WTC11 (cell line): ENCODE data around the gene MEGF9. TPM values are rescaled to one million over a fixed set of nuclear protein-coding genes. Genes with fewer than 3 reads are reported as not detected.

Experiments used
- ATAC-seq: fragments of 200-7000 bp; cut with Tn5 transposase; 2 replicates; pipeline ENCODE4 v1.10.0; 2021; ENCODE audit warnings: mild to moderate bottlenecking, moderate library complexity
- CTCF ChIA-PET: fragments of 300-600 bp; sonication (Branson Sonifier 250); formaldehyde crosslinking; loops from one replicate; lab custom pipeline; 2021; ENCODE audit warnings: antibody characterized with exemption; lab: Charles Lee
- POLR2A ChIA-PET: fragments of 350-600 bp; sonication (Branson Sonifier 250); formaldehyde crosslinking; loops from one replicate; lab custom pipeline; 2021; ENCODE audit warnings: antibody characterized with exemption; lab: Charles Lee
- DNase-seq: peaks from one replicate; pipeline ENCODE4 v3.0.0; 2021; ENCODE audit warnings: low spot score
- H3K27ac Mint-ChIP-seq: 2 replicates; pipeline ENCODE4 v1.8.0; 2021; ENCODE audit warnings: mixed read lengths
- H3K27me3 Mint-ChIP-seq: 2 replicates; pipeline ENCODE4 v1.8.0; 2021; ENCODE audit warnings: low read depth, mild to moderate bottlenecking, moderate library complexity, mixed read lengths
- H3K36me3 Mint-ChIP-seq: 2 replicates; pipeline ENCODE4 v1.8.0; 2021; ENCODE audit warnings: mixed read lengths
- H3K4me1 Mint-ChIP-seq: 2 replicates; pipeline ENCODE4 v1.8.0; 2022; ENCODE audit warnings: mixed read lengths
- H3K4me3 Mint-ChIP-seq: 2 replicates; pipeline ENCODE4 v1.8.0; 2021; ENCODE audit warnings: mild to moderate bottlenecking, moderate library complexity, mixed read lengths
- H3K9me3 Mint-ChIP-seq: 2 replicates; pipeline ENCODE4 v1.8.0; 2021; ENCODE audit warnings: mixed read lengths
- CREM ChIP-seq: sonication (generic); formaldehyde crosslinking; IDR thresholded peaks from 2 replicates; pipeline ENCODE4 v1.8.1; 2022; ENCODE audit warnings: mild to moderate bottlenecking, missing genetic modification reagents, moderate library complexity
- FOXK1 ChIP-seq: sonication (generic); formaldehyde crosslinking; IDR thresholded peaks from 2 replicates; pipeline ENCODE4 v1.8.0; 2022; ENCODE audit warnings: mild to moderate bottlenecking, moderate library complexity, missing genetic modification reagents
- GTF2I ChIP-seq: fragments of 250-450 bp; sonication (Bioruptor Pico); conservative IDR thresholded peaks from 2 replicates; pipeline ENCODE4 v1.4.0; 2021; ENCODE audit warnings: mild to moderate bottlenecking
- MXD4 ChIP-seq: fragments of 250-450 bp; sonication (Bioruptor Pico); IDR thresholded peaks from 2 replicates; pipeline ENCODE4 v1.8.0; 2021; ENCODE audit warnings: mild to moderate bottlenecking, moderate library complexity, borderline replicate concordance
- SMAD4 ChIP-seq: sonication (generic); formaldehyde crosslinking; IDR thresholded peaks from 2 replicates; pipeline ENCODE4 v1.8.0; 2022; ENCODE audit warnings: mild to moderate bottlenecking, missing genetic modification reagents
- ZNF219 ChIP-seq: sonication (generic); formaldehyde crosslinking; IDR thresholded peaks from 2 replicates; pipeline ENCODE4 v1.8.0; 2023; ENCODE audit warnings: missing genetic modification reagents, mild to moderate bottlenecking, borderline replicate concordance
- ZNF263 ChIP-seq: sonication (generic); formaldehyde crosslinking; IDR thresholded peaks from 2 replicates; pipeline ENCODE4 v1.8.1; 2022; ENCODE audit warnings: low read depth, mild to moderate bottlenecking, moderate library complexity, missing genetic modification reagents
- ZNF416 ChIP-seq: fragments of 250-450 bp; sonication (Bioruptor Pico); IDR thresholded peaks from 2 replicates; pipeline ENCODE4 v1.9.0; 2021; ENCODE audit warnings: mild to moderate bottlenecking, inconsistent platforms
- total RNA-seq: library from RNA; stranded (reverse); gene quantifications from 3 replicates; pipeline ENCODE4 v1.2.3, GENCODE V29; 2021
- TF ChIP-seq, protein P1 (sequence below): sonication (generic); formaldehyde crosslinking; IDR thresholded peaks from 2 replicates; pipeline ENCODE4 v1.8.1; 2023; ENCODE audit warnings: mild to moderate bottlenecking, missing genetic modification reagents
- TF ChIP-seq, protein P2 (sequence below): sonication (generic); formaldehyde crosslinking; IDR thresholded peaks from 2 replicates; pipeline ENCODE4 v1.8.0; 2023; ENCODE audit warnings: missing genetic modification reagents, mild to moderate bottlenecking, borderline replicate concordance
- TF ChIP-seq, protein P3 (sequence below): fragments of 250-450 bp; sonication (Bioruptor Pico); IDR thresholded peaks from 2 replicates; pipeline ENCODE4 v1.9.0; 2021; ENCODE audit warnings: mild to moderate bottlenecking
- TF ChIP-seq, protein P4 (sequence below): sonication (generic); formaldehyde crosslinking; IDR thresholded peaks from 2 replicates; pipeline ENCODE4 v1.8.1; 2023; ENCODE audit warnings: mild to moderate bottlenecking, missing genetic modification reagents

The MEGF9 gene
- total RNA-seq, 1 experiment from 2014 or later = 0.92 TPM

DNA sequence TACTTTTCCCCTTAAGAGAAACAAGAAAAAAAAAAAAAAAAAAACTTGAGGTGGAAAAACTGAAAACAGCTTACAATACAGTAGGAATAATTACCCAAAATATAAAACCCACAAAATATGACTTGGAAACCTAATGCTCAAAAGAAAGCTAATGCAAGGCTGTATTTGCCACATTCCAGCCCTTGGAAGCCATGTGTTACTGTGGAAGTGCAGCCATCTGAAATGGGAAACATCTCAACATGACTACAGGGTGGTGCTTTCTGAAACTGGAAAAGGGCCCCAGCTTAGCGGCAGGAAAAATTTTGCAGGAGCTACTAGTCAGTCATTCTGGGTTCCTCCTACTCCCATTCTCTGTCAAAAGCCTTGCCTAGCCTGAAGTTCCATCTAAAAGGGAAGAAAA, 154.7 kb downstream of the MEGF9 start:
- no peak for ATAC-seq
- H3K9me3 Mint-ChIP-seq = no peaks in the 10 kb centered on the region
- H3K4me3 Mint-ChIP-seq = no peak overlapping the region
- no peaks in the 10 kb centered on the region for H3K27me3 Mint-ChIP-seq
- TF ChIP-seq MXD4 (CRISPR knock-in tag) (no peak), GTF2I (CRISPR knock-in tag) (no peak), FOXK1 (no peak), ZNF416 (CRISPR knock-in tag) (no peak), SMAD4 (CRISPR knock-in tag) (no peak), ZNF219 (CRISPR knock-in tag) (no peak), CREM (no peak)
- TF ChIP-seq, protein P1, sequence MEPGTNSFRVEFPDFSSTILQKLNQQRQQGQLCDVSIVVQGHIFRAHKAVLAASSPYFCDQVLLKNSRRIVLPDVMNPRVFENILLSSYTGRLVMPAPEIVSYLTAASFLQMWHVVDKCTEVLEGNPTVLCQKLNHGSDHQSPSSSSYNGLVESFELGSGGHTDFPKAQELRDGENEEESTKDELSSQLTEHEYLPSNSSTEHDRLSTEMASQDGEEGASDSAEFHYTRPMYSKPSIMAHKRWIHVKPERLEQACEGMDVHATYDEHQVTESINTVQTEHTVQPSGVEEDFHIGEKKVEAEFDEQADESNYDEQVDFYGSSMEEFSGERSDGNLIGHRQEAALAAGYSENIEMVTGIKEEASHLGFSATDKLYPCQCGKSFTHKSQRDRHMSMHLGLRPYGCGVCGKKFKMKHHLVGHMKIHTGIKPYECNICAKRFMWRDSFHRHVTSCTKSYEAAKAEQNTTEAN (CRISPR knock-in tag) = no peak
- TF ChIP-seq, protein P2, sequence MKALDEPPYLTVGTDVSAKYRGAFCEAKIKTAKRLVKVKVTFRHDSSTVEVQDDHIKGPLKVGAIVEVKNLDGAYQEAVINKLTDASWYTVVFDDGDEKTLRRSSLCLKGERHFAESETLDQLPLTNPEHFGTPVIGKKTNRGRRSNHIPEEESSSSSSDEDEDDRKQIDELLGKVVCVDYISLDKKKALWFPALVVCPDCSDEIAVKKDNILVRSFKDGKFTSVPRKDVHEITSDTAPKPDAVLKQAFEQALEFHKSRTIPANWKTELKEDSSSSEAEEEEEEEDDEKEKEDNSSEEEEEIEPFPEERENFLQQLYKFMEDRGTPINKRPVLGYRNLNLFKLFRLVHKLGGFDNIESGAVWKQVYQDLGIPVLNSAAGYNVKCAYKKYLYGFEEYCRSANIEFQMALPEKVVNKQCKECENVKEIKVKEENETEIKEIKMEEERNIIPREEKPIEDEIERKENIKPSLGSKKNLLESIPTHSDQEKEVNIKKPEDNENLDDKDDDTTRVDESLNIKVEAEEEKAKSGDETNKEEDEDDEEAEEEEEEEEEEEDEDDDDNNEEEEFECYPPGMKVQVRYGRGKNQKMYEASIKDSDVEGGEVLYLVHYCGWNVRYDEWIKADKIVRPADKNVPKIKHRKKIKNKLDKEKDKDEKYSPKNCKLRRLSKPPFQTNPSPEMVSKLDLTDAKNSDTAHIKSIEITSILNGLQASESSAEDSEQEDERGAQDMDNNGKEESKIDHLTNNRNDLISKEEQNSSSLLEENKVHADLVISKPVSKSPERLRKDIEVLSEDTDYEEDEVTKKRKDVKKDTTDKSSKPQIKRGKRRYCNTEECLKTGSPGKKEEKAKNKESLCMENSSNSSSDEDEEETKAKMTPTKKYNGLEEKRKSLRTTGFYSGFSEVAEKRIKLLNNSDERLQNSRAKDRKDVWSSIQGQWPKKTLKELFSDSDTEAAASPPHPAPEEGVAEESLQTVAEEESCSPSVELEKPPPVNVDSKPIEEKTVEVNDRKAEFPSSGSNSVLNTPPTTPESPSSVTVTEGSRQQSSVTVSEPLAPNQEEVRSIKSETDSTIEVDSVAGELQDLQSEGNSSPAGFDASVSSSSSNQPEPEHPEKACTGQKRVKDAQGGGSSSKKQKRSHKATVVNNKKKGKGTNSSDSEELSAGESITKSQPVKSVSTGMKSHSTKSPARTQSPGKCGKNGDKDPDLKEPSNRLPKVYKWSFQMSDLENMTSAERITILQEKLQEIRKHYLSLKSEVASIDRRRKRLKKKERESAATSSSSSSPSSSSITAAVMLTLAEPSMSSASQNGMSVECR (CRISPR knock-in tag) = no peak
- TF ChIP-seq, protein P3, sequence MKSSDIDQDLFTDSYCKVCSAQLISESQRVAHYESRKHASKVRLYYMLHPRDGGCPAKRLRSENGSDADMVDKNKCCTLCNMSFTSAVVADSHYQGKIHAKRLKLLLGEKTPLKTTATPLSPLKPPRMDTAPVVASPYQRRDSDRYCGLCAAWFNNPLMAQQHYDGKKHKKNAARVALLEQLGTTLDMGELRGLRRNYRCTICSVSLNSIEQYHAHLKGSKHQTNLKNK (CRISPR knock-in tag) = no peak
- TF ChIP-seq, all 79 proteins: peak for 0
- Mint-ChIP-seq H3K27ac (peak overlapping the region; percentile 8; the same call in 1 of the 2 replicates), H3K36me3 (peaks cover 16% of the 10 kb centered on the region), H3K4me1 (no peaks in the 10 kb centered on the region)
- POLR2A ChIA-PET = interaction anchor here (0.6 to 0.7 kb wide), 3 partner anchors 46 to 1394 kb away, joined by 3 to 4 read pairs (median 4); no protein-coding TSS in a partner anchor
- DNase-seq = no peak
- CTCF ChIA-PET = interaction anchor here (1.2 kb wide), 1 partner anchor 10 kb away, joined by 4 read pairs; no protein-coding TSS in a partner anchor

DNA sequence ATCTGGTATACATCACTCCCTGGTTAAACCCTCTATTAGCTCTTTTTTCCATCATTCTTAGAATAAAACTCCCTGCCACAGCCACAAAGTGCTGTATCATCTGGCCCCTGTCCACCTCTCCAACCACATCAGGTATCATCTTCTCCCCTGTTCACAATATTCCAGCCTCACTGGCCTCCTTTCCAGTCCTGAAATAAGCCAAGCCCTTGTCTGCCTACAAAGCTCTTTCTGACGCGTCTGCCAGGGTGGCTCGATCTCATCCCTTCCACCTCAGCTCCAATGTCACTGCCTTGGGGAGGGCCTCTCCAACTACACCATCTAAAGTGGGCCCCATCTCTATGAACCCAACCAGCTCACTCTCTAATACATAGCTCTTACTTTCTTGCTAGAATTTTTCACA, 155.8 kb downstream of the MEGF9 start:
- Mint-ChIP-seq H3K27me3 (no peaks in the 10 kb centered on the region), H3K9me3 (no peaks in the 10 kb centered on the region), H3K4me3 (no peak overlapping the region)
- ATAC-seq = no peak
- POLR2A ChIA-PET = interaction anchor here (0.5 kb wide), 1 partner anchor 21 kb away, joined by 3 read pairs; no protein-coding TSS in a partner anchor
- TF ChIP-seq ZNF263 (CRISPR knock-in tag) = no peak
- TF ChIP-seq, all 79 proteins: peak for 0
- Mint-ChIP-seq H3K4me1 (no peaks in the 10 kb centered on the region), H3K27ac (no peak overlapping the region), H3K36me3 (peaks cover 16% of the 10 kb centered on the region)
- no peak for DNase-seq
- CTCF ChIA-PET = no interaction called here

DNA sequence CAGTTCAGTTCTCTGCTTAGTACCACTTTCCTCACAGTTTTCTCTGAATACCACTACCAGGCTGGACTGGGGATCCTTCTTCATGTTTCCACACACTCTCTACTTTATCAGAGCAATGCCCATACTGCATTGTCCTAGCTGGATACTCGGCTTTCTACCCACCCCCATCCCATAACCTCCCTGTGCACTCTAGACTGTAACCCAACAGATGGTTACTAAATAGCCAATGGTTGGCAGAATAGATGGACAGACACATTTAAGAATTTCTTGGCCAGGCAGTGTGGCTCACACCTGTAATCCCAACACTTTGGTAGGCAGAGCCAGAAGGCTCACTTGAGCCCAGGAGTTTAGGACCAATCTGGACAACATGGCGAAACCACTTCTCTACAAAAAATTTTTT, 157.1 kb downstream of the MEGF9 start:
- H3K36me3 Mint-ChIP-seq = peaks cover 16% of the 10 kb centered on the region
- TF ChIP-seq, protein P4, sequence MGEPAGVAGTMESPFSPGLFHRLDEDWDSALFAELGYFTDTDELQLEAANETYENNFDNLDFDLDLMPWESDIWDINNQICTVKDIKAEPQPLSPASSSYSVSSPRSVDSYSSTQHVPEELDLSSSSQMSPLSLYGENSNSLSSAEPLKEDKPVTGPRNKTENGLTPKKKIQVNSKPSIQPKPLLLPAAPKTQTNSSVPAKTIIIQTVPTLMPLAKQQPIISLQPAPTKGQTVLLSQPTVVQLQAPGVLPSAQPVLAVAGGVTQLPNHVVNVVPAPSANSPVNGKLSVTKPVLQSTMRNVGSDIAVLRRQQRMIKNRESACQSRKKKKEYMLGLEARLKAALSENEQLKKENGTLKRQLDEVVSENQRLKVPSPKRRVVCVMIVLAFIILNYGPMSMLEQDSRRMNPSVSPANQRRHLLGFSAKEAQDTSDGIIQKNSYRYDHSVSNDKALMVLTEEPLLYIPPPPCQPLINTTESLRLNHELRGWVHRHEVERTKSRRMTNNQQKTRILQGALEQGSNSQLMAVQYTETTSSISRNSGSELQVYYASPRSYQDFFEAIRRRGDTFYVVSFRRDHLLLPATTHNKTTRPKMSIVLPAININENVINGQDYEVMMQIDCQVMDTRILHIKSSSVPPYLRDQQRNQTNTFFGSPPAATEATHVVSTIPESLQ = no peak
- TF ChIP-seq, all 79 proteins: peak for 0
- no peak overlapping the region for H3K27ac Mint-ChIP-seq
- CTCF ChIA-PET = no interaction called here
- DNase-seq = no peak
- H3K27me3 Mint-ChIP-seq = no peaks in the 10 kb centered on the region
- POLR2A ChIA-PET = no interaction called here
- no peaks in the 10 kb centered on the region for H3K9me3 Mint-ChIP-seq
- H3K4me3 Mint-ChIP-seq = no peak overlapping the region
- ATAC-seq = no peak
- no peaks in the 10 kb centered on the region for H3K4me1 Mint-ChIP-seq
